C4-2B (cell line): Measurements from ENCODE around the gene DYRK1A.

Source experiments
- ZFX ChIP-seq: fragments of 450-650 bp; IDR thresholded peaks from 2 replicates; pipeline ENCODE4 v1.6.1; 2017
- TF ChIP-seq, protein P1 (sequence below): fragments of 450-650 bp; conservative IDR thresholded peaks from 2 replicates; pipeline ENCODE4 v1.5.1; 2017; ENCODE audit warnings: mild to moderate bottlenecking

- TF ChIP-seq, protein P1, sequence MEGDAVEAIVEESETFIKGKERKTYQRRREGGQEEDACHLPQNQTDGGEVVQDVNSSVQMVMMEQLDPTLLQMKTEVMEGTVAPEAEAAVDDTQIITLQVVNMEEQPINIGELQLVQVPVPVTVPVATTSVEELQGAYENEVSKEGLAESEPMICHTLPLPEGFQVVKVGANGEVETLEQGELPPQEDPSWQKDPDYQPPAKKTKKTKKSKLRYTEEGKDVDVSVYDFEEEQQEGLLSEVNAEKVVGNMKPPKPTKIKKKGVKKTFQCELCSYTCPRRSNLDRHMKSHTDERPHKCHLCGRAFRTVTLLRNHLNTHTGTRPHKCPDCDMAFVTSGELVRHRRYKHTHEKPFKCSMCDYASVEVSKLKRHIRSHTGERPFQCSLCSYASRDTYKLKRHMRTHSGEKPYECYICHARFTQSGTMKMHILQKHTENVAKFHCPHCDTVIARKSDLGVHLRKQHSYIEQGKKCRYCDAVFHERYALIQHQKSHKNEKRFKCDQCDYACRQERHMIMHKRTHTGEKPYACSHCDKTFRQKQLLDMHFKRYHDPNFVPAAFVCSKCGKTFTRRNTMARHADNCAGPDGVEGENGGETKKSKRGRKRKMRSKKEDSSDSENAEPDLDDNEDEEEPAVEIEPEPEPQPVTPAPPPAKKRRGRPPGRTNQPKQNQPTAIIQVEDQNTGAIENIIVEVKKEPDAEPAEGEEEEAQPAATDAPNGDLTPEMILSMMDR: no peak
- TF ChIP-seq ZFX: no peak
Observed at GRCh38 chr21:37538971-37539590, 172.5 kb downstream of the DYRK1A start.
